Measurements from ENCODE around the gene RPAP3.

The RPAP3 gene

GRCh38 chr12:47743311-47743860, 37.6 kb upstream of the RPAP3 start:
- DNase-seq (ENCODE audit: low read depth in 3 of 3): no peak

- DNase-seq (ENCODE audit: low read depth in 3 of 3): peak; percentile 51 to 68 (median 56)
Observed at GRCh38 chr12:47742253-47742825, 36.5 kb upstream of the RPAP3 start.

- DNase-seq (ENCODE audit: low read depth in 3 of 3): peak in 1 of 3 experiments; percentile 26
Observed at GRCh38 chr12:47741340-47741703, 35.5 kb upstream of the RPAP3 start.

- DNase-seq (ENCODE audit: low read depth in 3 of 3): no peak
Observed at GRCh38 chr12:47740606-47741339, 34.9 kb upstream of the RPAP3 start.

GRCh38 chr12:47739979-47740378, 34.1 kb upstream of the RPAP3 start:
- DNase-seq (ENCODE audit: low read depth in 3 of 3): no peak

GRCh38 chr12:47739297-47739696, 33.5 kb upstream of the RPAP3 start:
- DNase-seq (ENCODE audit: low read depth in 3 of 3): no peak

GRCh38 chr12:47737936-47738594, 32.2 kb upstream of the RPAP3 start:
- no peak for DNase-seq (ENCODE audit: low read depth in 3 of 3)

- no peak for DNase-seq (ENCODE audit: low read depth in 3 of 3)
Observed at GRCh38 chr12:47736877-47737676, 31.2 kb upstream of the RPAP3 start.

GRCh38 chr12:47736216-47736615, 30.4 kb upstream of the RPAP3 start:
- no peak for DNase-seq (ENCODE audit: low read depth in 3 of 3)

- DNase-seq (ENCODE audit: low read depth in 3 of 3): no peak
Observed at GRCh38 chr12:47735649-47736048, 29.8 kb upstream of the RPAP3 start.

- DNase-seq (ENCODE audit: low read depth in 3 of 3): no peak
Observed at GRCh38 chr12:47734725-47735480, 29.1 kb upstream of the RPAP3 start.

- DNase-seq (ENCODE audit: low read depth in 3 of 3): no peak
Observed at GRCh38 chr12:47733142-47733541, 27.3 kb upstream of the RPAP3 start.

- no peak for DNase-seq (ENCODE audit: low read depth in 3 of 3)
Observed at GRCh38 chr12:47732504-47732903, 26.7 kb upstream of the RPAP3 start.

GRCh38 chr12:47731723-47732122, 25.9 kb upstream of the RPAP3 start:
- no peak for DNase-seq (ENCODE audit: low read depth in 3 of 3)

GRCh38 chr12:47730341-47730744, 24.5 kb upstream of the RPAP3 start:
- no peak for DNase-seq (ENCODE audit: low read depth in 3 of 3)

- DNase-seq (ENCODE audit: low read depth in 3 of 3): no peak
Observed at GRCh38 chr12:47729233-47729632, 23.4 kb upstream of the RPAP3 start.

- no peak for DNase-seq (ENCODE audit: low read depth in 3 of 3)
Observed at GRCh38 chr12:47725893-47726292, 20.1 kb upstream of the RPAP3 start.

- DNase-seq (ENCODE audit: low read depth in 3 of 3): no peak
Observed at GRCh38 chr12:47725091-47725772, 19.4 kb upstream of the RPAP3 start, which contains the start of gene ENDOU. ENDOU (minus strand) TSS chr12:47725490; CDS start chr12:47725413, 77 bp downstream.

GRCh38 chr12:47722941-47723631, 17.3 kb upstream of the RPAP3 start:
- no peak for DNase-seq (ENCODE audit: low read depth in 3 of 3)
